Thoracic aorta (tissue), 2 donors: Measurements from ENCODE around the gene OR6Y1. TPM values are rescaled to one million over a fixed set of nuclear protein-coding genes. Genes with fewer than 3 reads are reported as not detected.

ENCODE experiments used
- ATAC-seq: fragments of 150-250 bp; one replicate; pipeline ENCODE4 v1.8.0; 2017; ENCODE audit warnings: low read depth; ENCODE audit not compliant: insufficient number of reproducible peaks, low FRiP score
- DNase-seq: peaks from one replicate; pipeline ENCODE4 v3.0.0-alpha.2; 2020; ENCODE audit warnings: low spot score
- H3K27ac ChIP-seq, 2 donors: fragments of 200-600 bp; sonication (generic); 1 replicate in 1 of 2; 2 replicates in 1 of 2; pipeline ENCODE4 v1.5.1; 2016; ENCODE audit warnings: mild to moderate bottlenecking in 2 of 2, moderate library complexity in 2 of 2
- H3K27me3 ChIP-seq: fragments of 200-600 bp; sonication (generic); replicated peaks from 2 replicates; pipeline ENCODE4 v1.6.0; 2016; ENCODE audit warnings: mild to moderate bottlenecking; ENCODE audit not compliant: insufficient read depth
- H3K36me3 ChIP-seq: fragments of 200-600 bp; sonication (generic); one replicate; pipeline ENCODE4 v1.5.1; 2016
- H3K4me1 ChIP-seq, 2 donors: fragments of 200-600 bp; sonication (generic); 1 replicate in 1 of 2; 2 replicates in 1 of 2; pipeline versions ENCODE4 v1.5.1 to v1.6.0; 2016; ENCODE audit warnings: low read depth in 2 of 2, mild to moderate bottlenecking in 1 of 2; ENCODE audit not compliant: control insufficient read depth in 1 of 2
- H3K4me3 ChIP-seq: fragments of 200-600 bp; sonication (generic); 2 replicates; pipeline ENCODE4 v1.5.1; 2016; ENCODE audit warnings: mild to moderate bottlenecking
- H3K9me3 ChIP-seq: fragments of 200-600 bp; sonication (generic); 2 replicates; pipeline ENCODE4 v1.5.1; 2016
- CTCF ChIP-seq: fragments of 200-600 bp; sonication (generic); IDR thresholded peaks from one replicate; pipeline ENCODE4 v1.5.1; 2019; ENCODE audit warnings: antibody characterized with exemption
- total RNA-seq, 2 donors: library from RNA; depleted of rRNA; stranded (reverse); fragments of >200 nt; gene quantifications; one replicate each; pipeline versions ENCODE4 v1.1.0 to v1.2.3, GENCODE V29; 2016

Gene OR6Y1
- total RNA-seq, 2 donors from 2014 or later, result not detected

- Histone ChIP-seq H3K36me3 (no peaks in the 10 kb centered on the region), H3K4me1 (peaks cover 10 to 34% of the 10 kb centered on the region in 2 donors), H3K9me3 (no peaks in the 10 kb centered on the region), H3K4me3 (peak overlapping the region; percentile 20), H3K27ac (no peak overlapping the region), H3K27me3 (no peaks in the 10 kb centered on the region)
- no peak for TF ChIP-seq CTCF
- ATAC-seq (peak; percentile 60), DNase-seq (no peak)
These were observed 44.6 kb downstream of the OR6Y1 start for GRCh38 chr1:158509471-158510156.

DNA sequence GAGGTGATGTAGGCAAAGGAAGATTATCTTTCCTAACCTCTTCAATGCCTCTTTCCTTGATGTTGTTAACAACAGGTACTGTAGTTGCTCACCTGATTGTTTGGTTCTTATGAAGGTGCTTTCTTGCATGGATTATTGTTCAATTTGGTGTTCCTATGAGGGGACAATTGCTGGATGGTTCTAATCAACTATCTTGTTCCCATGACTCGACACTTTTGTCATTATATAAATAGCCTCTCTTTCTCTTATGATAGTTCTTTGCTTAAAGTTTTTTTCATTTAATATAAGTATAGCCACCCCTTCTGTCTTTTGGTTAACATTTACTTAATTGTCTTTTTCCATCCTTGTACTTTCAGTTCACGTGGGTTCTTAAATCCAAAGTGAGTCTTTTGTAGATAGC, 46.7 kb downstream of the OR6Y1 start:
- Histone ChIP-seq H3K36me3 (no peaks in the 10 kb centered on the region), H3K4me3 (no peak overlapping the region), H3K27me3 (no peaks in the 10 kb centered on the region), H3K9me3 (no peaks in the 10 kb centered on the region), H3K4me1 (peaks cover 10 to 34% of the 10 kb centered on the region in 2 donors), H3K27ac (no peak overlapping the region)
- DNase-seq (no peak), ATAC-seq (no peak)
- TF ChIP-seq CTCF, result no peak

GRCh38 chr1:158506369-158506987, 47.7 kb downstream of the OR6Y1 start:
- Histone ChIP-seq H3K4me3 (no peak overlapping the region), H3K9me3 (no peaks in the 10 kb centered on the region), H3K4me1 (peaks cover 10 to 33% of the 10 kb centered on the region in 2 donors), H3K36me3 (no peaks in the 10 kb centered on the region), H3K27me3 (no peaks in the 10 kb centered on the region), H3K27ac (no peak overlapping the region)
- TF ChIP-seq CTCF, result peak; percentile 23
- ATAC-seq, result no peak
- no peak for DNase-seq

DNA sequence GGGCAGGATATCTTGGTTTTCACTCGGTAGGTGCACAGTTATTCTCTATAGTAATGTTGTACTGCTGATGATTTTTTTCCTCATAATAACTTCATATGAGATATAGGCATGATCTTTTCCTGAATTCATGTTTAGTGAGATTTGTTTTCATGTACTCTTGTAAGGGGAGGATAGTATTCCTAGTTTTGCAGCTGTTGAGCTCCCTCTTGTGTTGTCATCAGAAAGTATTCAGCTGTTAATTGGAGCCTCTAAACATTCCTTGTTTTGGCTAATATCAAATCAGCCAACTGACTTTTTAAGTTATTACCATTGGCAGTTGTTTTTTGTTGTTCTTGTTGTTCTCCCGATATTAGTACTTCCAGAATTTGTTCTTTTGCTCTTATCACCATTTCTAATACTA, 57.8 kb downstream of the OR6Y1 start:
- ATAC-seq, result no peak
- no peaks in the 10 kb centered on the region for H3K36me3 ChIP-seq
- H3K4me3 ChIP-seq, result no peak overlapping the region
- H3K9me3 ChIP-seq, result no peaks in the 10 kb centered on the region
- no peak for TF ChIP-seq CTCF
- DNase-seq, result no peak
- no peak overlapping the region for H3K27ac ChIP-seq
- H3K4me1 ChIP-seq, result no peaks in the 10 kb centered on the region
- no peaks in the 10 kb centered on the region for H3K27me3 ChIP-seq

DNA sequence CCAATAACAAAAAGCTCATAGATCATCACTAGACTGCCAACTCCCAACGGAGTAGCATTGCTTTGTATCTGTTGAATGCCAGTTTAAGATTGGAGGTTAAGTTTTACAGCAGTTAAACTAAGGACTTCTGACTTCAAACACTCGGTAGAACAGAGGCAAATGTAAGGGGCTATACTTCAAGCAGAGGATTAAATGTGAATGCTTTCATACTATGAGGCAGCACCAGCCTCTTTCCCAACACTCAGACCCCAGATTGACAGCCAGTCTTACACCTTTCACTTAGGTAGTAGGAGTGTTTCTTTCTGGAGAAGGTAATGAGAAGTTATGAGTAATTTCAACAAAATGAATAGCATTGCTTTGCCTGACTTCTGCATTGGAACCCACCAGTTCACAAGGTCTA, 59.4 kb downstream of the OR6Y1 start:
- Histone ChIP-seq H3K36me3 (no peaks in the 10 kb centered on the region), H3K4me1 (no peaks in the 10 kb centered on the region), H3K27ac (no peak overlapping the region), H3K9me3 (no peaks in the 10 kb centered on the region), H3K4me3 (no peak overlapping the region), H3K27me3 (no peaks in the 10 kb centered on the region)
- ATAC-seq, result no peak
- no peak for TF ChIP-seq CTCF
- no peak for DNase-seq

Other genes starting within 250 kb of the OR6Y1 start
- not detected for gene CD1B, start 222.9 kb downstream of the OR6Y1 start, total RNA-seq
- gene CD1E, start 200.5 kb downstream of the OR6Y1 start, total RNA-seq, result not detected
- not detected for gene OR10T2, start 154.9 kb downstream of the OR6Y1 start, total RNA-seq
- not detected for gene OR10K2, start 128.2 kb downstream of the OR6Y1 start, total RNA-seq
- gene OR10K1, start 92.6 kb downstream of the OR6Y1 start, total RNA-seq, result not detected
- gene OR10R2, start 82.2 kb downstream of the OR6Y1 start, total RNA-seq, result not detected
- not detected for gene OR6P1, start 16.2 kb upstream of the OR6Y1 start, total RNA-seq
- not detected for gene OR10X1, start 25.5 kb upstream of the OR6Y1 start, total RNA-seq
- gene OR10Z1, start 50.9 kb upstream of the OR6Y1 start, total RNA-seq, result not detected
- not detected for gene SPTA1, start 132.3 kb upstream of the OR6Y1 start, total RNA-seq
- not detected for gene OR6K2, start 146.2 kb upstream of the OR6Y1 start, total RNA-seq
- gene OR6K3, start 166.3 kb upstream of the OR6Y1 start, total RNA-seq, result not detected
- not detected for gene OR6K6, start 200.3 kb upstream of the OR6Y1 start, total RNA-seq
- gene OR6N1, start 217.8 kb upstream of the OR6Y1 start, total RNA-seq, result not detected
- gene OR6N2, start 226.8 kb upstream of the OR6Y1 start, total RNA-seq, result not detected